Nephron (organoid): ENCODE measurements around the gene BCL7C.
"Not testable (repeated sequence)": the region's sequence is repeated elsewhere in the genome, so short reads cannot be mapped to it uniquely, and the experiment has no call there.

Experiments used
- H3K27ac Mint-ChIP-seq, 3 experiments: 2 replicates each; pipeline ENCODE4 v1.8.0; 2020; ENCODE audit warnings: mixed read lengths in 3 of 3, mild to moderate bottlenecking in 2 of 3, moderate library complexity in 1 of 3
- H3K27me3 Mint-ChIP-seq: 2 replicates; pipeline ENCODE4 v1.8.0; 2021; ENCODE audit warnings: low read depth, mild to moderate bottlenecking, moderate library complexity, mixed read lengths
- H3K36me3 Mint-ChIP-seq: 2 replicates; pipeline ENCODE4 v1.8.0; 2020; ENCODE audit warnings: low read depth, mixed read lengths
- H3K4me1 Mint-ChIP-seq: 2 replicates; pipeline ENCODE4 v1.8.0; 2020; ENCODE audit warnings: mixed read lengths
- H3K4me3 Mint-ChIP-seq, 3 experiments: 2 replicates each; pipeline ENCODE4 v1.8.0; 2020; ENCODE audit warnings: mild to moderate bottlenecking in 3 of 3, mixed read lengths in 3 of 3, moderate library complexity in 2 of 3
- H3K9me3 Mint-ChIP-seq: 2 replicates; pipeline ENCODE4 v1.8.0; 2020; ENCODE audit warnings: mixed read lengths
- TF ChIP-seq, protein P1 (sequence below), 3 experiments: fragments of 200-600 bp; sonication (generic); IDR thresholded peaks; one replicate each; pipeline ENCODE4 v1.5.0; 2021; ENCODE audit warnings: antibody characterized with exemption in 3 of 3; ENCODE audit not compliant: unreplicated experiment in 3 of 3

BCL7C gene

GRCh38 chr16:30894540-30895368 is 877 bp upstream of the BCL7C start:
- H3K27me3 Mint-ChIP-seq: no peaks in the 10 kb centered on the region
- peaks cover 38% of the 10 kb centered on the region for H3K4me1 Mint-ChIP-seq
- no peaks in the 10 kb centered on the region for H3K9me3 Mint-ChIP-seq
- H3K36me3 Mint-ChIP-seq: peaks cover 13% of the 10 kb centered on the region
- TF ChIP-seq, protein P1, sequence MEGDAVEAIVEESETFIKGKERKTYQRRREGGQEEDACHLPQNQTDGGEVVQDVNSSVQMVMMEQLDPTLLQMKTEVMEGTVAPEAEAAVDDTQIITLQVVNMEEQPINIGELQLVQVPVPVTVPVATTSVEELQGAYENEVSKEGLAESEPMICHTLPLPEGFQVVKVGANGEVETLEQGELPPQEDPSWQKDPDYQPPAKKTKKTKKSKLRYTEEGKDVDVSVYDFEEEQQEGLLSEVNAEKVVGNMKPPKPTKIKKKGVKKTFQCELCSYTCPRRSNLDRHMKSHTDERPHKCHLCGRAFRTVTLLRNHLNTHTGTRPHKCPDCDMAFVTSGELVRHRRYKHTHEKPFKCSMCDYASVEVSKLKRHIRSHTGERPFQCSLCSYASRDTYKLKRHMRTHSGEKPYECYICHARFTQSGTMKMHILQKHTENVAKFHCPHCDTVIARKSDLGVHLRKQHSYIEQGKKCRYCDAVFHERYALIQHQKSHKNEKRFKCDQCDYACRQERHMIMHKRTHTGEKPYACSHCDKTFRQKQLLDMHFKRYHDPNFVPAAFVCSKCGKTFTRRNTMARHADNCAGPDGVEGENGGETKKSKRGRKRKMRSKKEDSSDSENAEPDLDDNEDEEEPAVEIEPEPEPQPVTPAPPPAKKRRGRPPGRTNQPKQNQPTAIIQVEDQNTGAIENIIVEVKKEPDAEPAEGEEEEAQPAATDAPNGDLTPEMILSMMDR (IDR thresholded peaks at IDR 0.05; ENCODE audit: unreplicated experiment in 3 of 3): no peak
- peak overlapping the region; percentile 97 to 99 (median 98) for H3K27ac Mint-ChIP-seq
- H3K4me3 Mint-ChIP-seq: peak overlapping the region; percentile 88 to 95 (median 88)

DNA sequence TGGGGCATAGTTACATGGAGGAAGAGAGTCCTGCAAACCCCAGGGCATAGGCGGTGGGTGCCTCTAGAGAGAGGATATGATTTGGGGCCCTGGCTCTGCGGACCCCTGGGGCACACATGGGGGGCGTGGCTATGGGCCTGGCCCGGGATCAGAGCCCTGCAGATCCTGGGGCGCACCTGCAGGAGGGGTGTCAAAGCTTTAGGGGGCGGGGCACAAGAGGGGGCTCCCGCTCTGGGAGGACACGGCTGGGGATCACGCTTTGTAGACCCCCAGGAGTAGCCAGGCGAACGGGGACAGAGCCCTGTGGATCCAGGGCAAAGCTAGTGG is 497 bp downstream of the BCL7C start:
- Mint-ChIP-seq H3K36me3 (peaks cover 22% of the 10 kb centered on the region), H3K27ac (peak overlapping the region; percentile 87 to 92 (median 88)), H3K9me3 (no peaks in the 10 kb centered on the region), H3K4me3 (peak overlapping the region; percentile 87 to 95 (median 95)), H3K27me3 (no peaks in the 10 kb centered on the region), H3K4me1 (peaks cover 40% of the 10 kb centered on the region)
- TF ChIP-seq, protein P1 (IDR thresholded peaks at IDR 0.05; ENCODE audit: unreplicated experiment in 3 of 3): no peak

- peaks cover 22% of the 10 kb centered on the region for H3K36me3 Mint-ChIP-seq
- peak overlapping the region; percentile 87 to 95 (median 95) for H3K4me3 Mint-ChIP-seq
- H3K4me1 Mint-ChIP-seq: peaks cover 40% of the 10 kb centered on the region
- H3K27me3 Mint-ChIP-seq: no peaks in the 10 kb centered on the region
- no peaks in the 10 kb centered on the region for H3K9me3 Mint-ChIP-seq
- TF ChIP-seq, protein P1 (IDR thresholded peaks at IDR 0.05; ENCODE audit: unreplicated experiment in 3 of 3): no peak
- peak overlapping the region; percentile 87 to 92 (median 88) for H3K27ac Mint-ChIP-seq
Measured at GRCh38 chr16:30892670-30893416, 1.0 kb downstream of the BCL7C start.

DNA sequence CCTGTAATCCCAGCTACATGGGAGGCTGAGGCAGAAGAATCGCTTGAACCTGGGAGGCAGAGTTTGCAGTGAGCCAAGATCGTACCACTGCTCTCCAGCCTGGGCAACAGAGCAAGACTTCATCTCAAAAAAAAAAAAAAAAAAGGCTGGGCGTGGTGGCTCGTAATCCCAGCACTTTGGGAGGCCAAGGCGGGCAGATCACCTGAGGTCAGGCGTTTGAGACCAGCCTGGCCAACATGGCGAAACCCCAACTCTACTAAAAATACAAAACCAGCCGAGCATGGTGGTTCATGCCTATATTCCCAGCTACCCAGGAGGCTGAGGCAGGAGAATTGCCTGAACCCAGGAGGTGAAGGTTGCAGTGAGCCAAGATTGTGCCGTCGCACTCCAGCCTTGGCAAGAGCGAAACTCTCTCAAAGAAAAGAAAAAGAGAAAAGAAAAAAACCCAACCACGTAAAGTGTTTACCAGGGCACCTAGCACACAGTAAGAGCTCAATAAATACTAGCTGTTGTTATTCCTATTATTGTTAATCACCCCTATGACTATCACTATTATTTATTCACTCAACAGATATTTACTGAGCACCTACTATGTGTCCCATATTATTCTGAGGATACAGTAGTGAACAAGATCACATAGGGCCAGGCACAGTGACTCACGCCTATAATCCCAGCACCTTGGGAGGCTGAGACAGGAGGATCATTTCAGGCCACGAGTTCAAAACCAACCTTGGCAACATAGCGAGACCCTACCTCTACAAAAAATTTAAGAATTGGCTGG is 2.6 kb downstream of the BCL7C start:
- H3K27me3 Mint-ChIP-seq, H3K9me3 Mint-ChIP-seq: not testable (repeated sequence)
- H3K4me1 Mint-ChIP-seq: peaks cover 32% of the 10 kb centered on the region
- peaks cover 26% of the 10 kb centered on the region for H3K36me3 Mint-ChIP-seq
- H3K27ac Mint-ChIP-seq: peak overlapping the region; percentile 33 to 98 (median 68)
- H3K4me3 Mint-ChIP-seq: peak overlapping the region; percentile 68 to 81 (median 78)

DNA sequence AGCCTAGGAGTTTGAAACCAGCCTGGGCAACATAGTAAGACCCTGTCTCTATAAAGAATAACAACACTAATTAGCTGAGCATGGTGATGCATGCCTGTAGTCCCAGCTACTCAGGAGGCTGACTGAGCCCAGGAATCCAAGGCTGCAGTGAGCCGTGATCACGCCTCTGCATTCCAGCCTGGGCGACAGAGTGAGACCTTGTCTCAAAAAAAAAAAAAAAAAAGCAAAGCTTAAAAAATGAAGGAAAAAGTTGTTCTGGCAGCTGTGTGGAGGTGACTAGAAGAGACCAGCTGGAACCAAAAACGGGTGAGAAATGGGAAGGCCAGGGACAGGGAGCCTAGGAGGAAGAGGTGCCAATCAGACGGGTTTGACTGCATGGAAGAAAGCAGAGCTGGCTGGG is 4.2 kb downstream of the BCL7C start:
- H3K4me3 Mint-ChIP-seq: peak overlapping the region; percentile 60 to 75 (median 65)
- peaks cover 17% of the 10 kb centered on the region for H3K4me1 Mint-ChIP-seq
- TF ChIP-seq, protein P1 (IDR thresholded peaks at IDR 0.05; ENCODE audit: unreplicated experiment in 3 of 3): no peak
- peak overlapping the region; percentile 92 to 98 (median 95) for H3K27ac Mint-ChIP-seq
- peaks cover 32% of the 10 kb centered on the region for H3K36me3 Mint-ChIP-seq
- no peaks in the 10 kb centered on the region for H3K9me3 Mint-ChIP-seq
- H3K27me3 Mint-ChIP-seq: no peaks in the 10 kb centered on the region
